ENCODE results near the gene OPN4. TPM values are rescaled to one million over a fixed set of nuclear protein-coding genes. Genes with fewer than 3 reads are reported as not detected.

The OPN4 gene
- total and polyA plus RNA-seq, 9 of the 15 experiments (the other 6 are each of a cell fraction or from before 2014, with no cell fraction given): not detected

DNA sequence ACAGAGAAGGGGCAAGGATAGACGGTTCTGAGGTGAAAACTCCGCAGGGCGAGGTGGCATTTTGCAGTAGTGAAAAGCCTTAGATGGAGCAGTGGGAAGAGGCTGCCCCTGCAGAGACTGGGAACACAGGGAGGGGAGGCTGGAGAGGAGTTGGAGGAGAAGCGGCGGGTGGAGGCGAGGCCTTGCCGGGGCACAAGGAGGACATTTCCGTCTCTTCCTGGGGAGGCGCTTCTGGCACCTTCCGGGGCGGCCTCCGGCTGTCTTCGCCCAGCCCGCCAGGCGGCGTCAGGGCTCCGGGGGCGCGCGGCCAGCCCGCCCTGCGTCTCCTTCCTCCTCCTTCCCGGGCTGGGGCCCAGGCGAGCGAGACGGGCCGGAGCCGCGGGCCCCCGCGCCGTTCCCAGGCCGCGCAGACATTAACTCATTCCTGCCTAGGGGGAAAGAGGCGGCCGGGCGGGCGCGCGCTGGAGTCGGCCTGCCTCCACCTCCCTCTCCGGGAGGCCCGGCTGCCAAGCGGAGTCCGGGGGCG, 56.7 kb downstream of the OPN4 start (continued):
- TF ChIP-seq THAP12 (CRISPR knock-in tag; IDR thresholded peaks at IDR 0.05): peak; percentile 6; the same call in 1 of the 2 replicates
- TF ChIP-seq DEAF1 (CRISPR knock-in tag; IDR thresholded peaks at IDR 0.05): peak; percentile 75
- TF ChIP-seq ZNF707 (CRISPR knock-in tag; conservative IDR thresholded peaks at IDR 0.05): no peak
- no peak for TF ChIP-seq NEUROD1 (IDR thresholded peaks at IDR 0.05; ENCODE audit: borderline replicate concordance, low read depth, low read length, partially characterized antibody)
- TF ChIP-seq, protein P1, sequence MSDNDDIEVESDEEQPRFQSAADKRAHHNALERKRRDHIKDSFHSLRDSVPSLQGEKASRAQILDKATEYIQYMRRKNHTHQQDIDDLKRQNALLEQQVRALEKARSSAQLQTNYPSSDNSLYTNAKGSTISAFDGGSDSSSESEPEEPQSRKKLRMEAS (CRISPR knock-in tag; IDR thresholded peaks at IDR 0.05): peak; percentile 58; the same call in 1 of the 2 replicates
- no peak for TF ChIP-seq DACH1 (IDR thresholded peaks at IDR 0.05; ENCODE audit: partially characterized antibody)
- no peak for TF ChIP-seq RUNX1 (IDR thresholded peaks at IDR 0.05; ENCODE audit: low read depth)
- 0 out of 2 replicates have a peak, but pooled peaks have one; percentile 9 for TF ChIP-seq MYC (IDR thresholded peaks at IDR 0.05; ENCODE audit: low read depth, low read length)
- TF ChIP-seq MYC (CRISPR knock-in tag; IDR thresholded peaks at IDR 0.05; ENCODE audit: borderline replicate concordance, low read depth): no peak
- no peak for TF ChIP-seq ZNF239 (CRISPR knock-in tag; IDR thresholded peaks at IDR 0.05)
- no peak for TF ChIP-seq ZSCAN32 (CRISPR knock-in tag; IDR thresholded peaks at IDR 0.05)
- no peak for TF ChIP-seq EWSR1 (IDR thresholded peaks at IDR 0.05; ENCODE audit: borderline replicate concordance, low read depth, partially characterized antibody)
- peak; percentile 91 for TF ChIP-seq RBFOX2 (IDR thresholded peaks at IDR 0.05; ENCODE audit: low read depth, low read length)
- peak; percentile 56; the same call in 1 of the 2 replicates for TF ChIP-seq TFAP4 (CRISPR knock-in tag; IDR thresholded peaks at IDR 0.05; ENCODE audit: borderline replicate concordance)
- TF ChIP-seq ETV5 (CRISPR knock-in tag; IDR thresholded peaks at IDR 0.05; ENCODE audit: low read depth): peak; percentile 52; the same call in 1 of the 2 replicates
- no peak for TF ChIP-seq SRSF3 (IDR thresholded peaks at IDR 0.05; ENCODE audit: insufficient read depth, low read length)
- peak; percentile 43 for TF ChIP-seq CCNT2 (IDR thresholded peaks at IDR 0.05; ENCODE audit: borderline replicate concordance, extremely low read depth, insufficient read length, low read depth, low read length)
- TF ChIP-seq SUPT5H (IDR thresholded peaks at IDR 0.05): peak; percentile 26; the same call in 1 of the 2 replicates
- TF ChIP-seq PHF8 (IDR thresholded peaks at IDR 0.05; ENCODE audit: borderline replicate concordance, low read length): peak; percentile 74; the same call in 1 of the 2 replicates
- peak; percentile 23; the same call in 1 of the 2 replicates for TF ChIP-seq ESRRA (IDR thresholded peaks at IDR 0.05; ENCODE audit: borderline replicate concordance, low read depth)
- TF ChIP-seq TFAM (CRISPR knock-in tag; conservative IDR thresholded peaks at IDR 0.05): no peak
- TF ChIP-seq NONO (IDR thresholded peaks at IDR 0.05; ENCODE audit: low read depth in 2 of 2, low read length in 1 of 2): peak; percentile 35 to 75; a peak in 3 of 4 replicates
